ENCODE results near the gene TSPAN17. TPM values are rescaled to one million over a fixed set of nuclear protein-coding genes. Genes with fewer than 3 reads are reported as not detected.

The TSPAN17 gene
- total RNA-seq, 2 experiments from 2014 or later = 24.6 to 26.3 TPM

GRCh38 chr5:176691524-176691923 lies 44.2 kb downstream of the TSPAN17 start:
- Mint-ChIP-seq H3K27me3 (peaks cover 31% of the 10 kb centered on the region), H3K9me3 (no peaks in the 10 kb centered on the region), H3K27ac (no peak overlapping the region), H3K4me3 (no peak overlapping the region), H3K36me3 (ENCODE audit: low read depth) (no peaks in the 10 kb centered on the region), H3K4me1 (ENCODE audit: low read depth) (no peaks in the 10 kb centered on the region)
- no peak for TF ChIP-seq CTCF (IDR thresholded peaks at IDR 0.05)
- ATAC-seq (no peak), DNase-seq (no peak)
- intact Hi-C loops (cut with micrococcal nuclease) = no loop called here
- CTCF ChIA-PET = interaction anchor here (1.0 kb wide), 1 partner anchor 31 kb away, joined by 3 read pairs; no protein-coding TSS in a partner anchor
- POLR2A ChIA-PET = interaction anchor here (1.2 to 1.7 kb wide), 2 partner anchors 9 to 55 kb away, joined by 3 read pairs; no protein-coding TSS in a partner anchor

GRCh38 chr5:176692326-176692725 lies 45.0 kb downstream of the TSPAN17 start:
- ChIA-PET CTCF (interaction anchor here (2.1 kb wide), 1 partner anchor 31 kb away, joined by 10 read pairs; no protein-coding TSS in a partner anchor), POLR2A (interaction anchor here (0.8 to 1.7 kb wide), 3 partner anchors 9 to 55 kb away, joined by 3 read pairs; no protein-coding TSS in a partner anchor)
- no peak for TF ChIP-seq CTCF (IDR thresholded peaks at IDR 0.05)
- Mint-ChIP-seq H3K9me3 (no peaks in the 10 kb centered on the region), H3K36me3 (ENCODE audit: low read depth) (no peaks in the 10 kb centered on the region), H3K4me3 (no peak overlapping the region), H3K27me3 (peaks cover 31% of the 10 kb centered on the region), H3K27ac (no peak overlapping the region), H3K4me1 (ENCODE audit: low read depth) (no peaks in the 10 kb centered on the region)
- DNase-seq (no peak), ATAC-seq (no peak)
- intact Hi-C loops (cut with micrococcal nuclease) = no loop called here

- no peak for TF ChIP-seq CTCF (IDR thresholded peaks at IDR 0.05)
- CTCF ChIA-PET = interaction anchor here (2.1 kb wide), 1 partner anchor 32 kb away, joined by 10 read pairs; no protein-coding TSS in a partner anchor
- intact Hi-C loops (cut with micrococcal nuclease) = no loop called here
These were observed 45.7 kb downstream of the TSPAN17 start for GRCh38 chr5:176692839-176693476.

GRCh38 chr5:176693477-176693851 lies 46.2 kb downstream of the TSPAN17 start:
- H3K9me3 Mint-ChIP-seq = no peaks in the 10 kb centered on the region
- ATAC-seq (no peak), DNase-seq (no peak)
- ChIA-PET POLR2A (interaction anchor here (0.6 kb wide), 1 partner anchor 97 kb away, joined by 3 read pairs; no protein-coding TSS in a partner anchor), CTCF (interaction anchor here (2.1 kb wide), 1 partner anchor 33 kb away, joined by 10 read pairs; no protein-coding TSS in a partner anchor)
- H3K27ac Mint-ChIP-seq = no peak overlapping the region
- intact Hi-C loops (cut with micrococcal nuclease) = no loop called here
- no peaks in the 10 kb centered on the region for H3K4me1 Mint-ChIP-seq (ENCODE audit: low read depth)
- H3K27me3 Mint-ChIP-seq = peaks cover 31% of the 10 kb centered on the region
- H3K4me3 Mint-ChIP-seq = no peak overlapping the region
- TF ChIP-seq CTCF (IDR thresholded peaks at IDR 0.05) = no peak
- no peaks in the 10 kb centered on the region for H3K36me3 Mint-ChIP-seq (ENCODE audit: low read depth)

More at GRCh38 chr5:176692839-176693476, 45.7 kb downstream of the TSPAN17 start:
- no peak for ATAC-seq
- H3K9me3 Mint-ChIP-seq = no peaks in the 10 kb centered on the region
- H3K4me3 Mint-ChIP-seq = no peak overlapping the region
- no peaks in the 10 kb centered on the region for H3K4me1 Mint-ChIP-seq (ENCODE audit: low read depth)
- DNase-seq = no peak
- H3K36me3 Mint-ChIP-seq (ENCODE audit: low read depth) = no peaks in the 10 kb centered on the region
- H3K27me3 Mint-ChIP-seq = peaks cover 31% of the 10 kb centered on the region
- POLR2A ChIA-PET = interaction anchor here (0.8 to 1.7 kb wide), 2 partner anchors 33 to 54 kb away, joined by 3 read pairs; no protein-coding TSS in a partner anchor
- H3K27ac Mint-ChIP-seq = no peak overlapping the region

GRCh38 chr5:176694146-176694545 lies 46.9 kb downstream of the TSPAN17 start:
- Mint-ChIP-seq H3K36me3 (ENCODE audit: low read depth) (no peaks in the 10 kb centered on the region), H3K4me3 (no peak overlapping the region), H3K27ac (no peak overlapping the region), H3K9me3 (no peaks in the 10 kb centered on the region), H3K27me3 (peaks cover 35% of the 10 kb centered on the region), H3K4me1 (ENCODE audit: low read depth) (no peaks in the 10 kb centered on the region)
- ATAC-seq (no peak), DNase-seq (no peak)
- CTCF ChIA-PET = interaction anchor here (2.1 kb wide), 1 partner anchor 33 kb away, joined by 10 read pairs; no protein-coding TSS in a partner anchor
- POLR2A ChIA-PET = interaction anchor here (0.6 kb wide), 1 partner anchor 98 kb away, joined by 3 read pairs; no protein-coding TSS in a partner anchor
- intact Hi-C loops (cut with micrococcal nuclease) = no loop called here
- no peak for TF ChIP-seq CTCF (IDR thresholded peaks at IDR 0.05)

All from activated CD8-positive, alpha-beta T cell treated with anti-CD3 and anti-CD28 coated beads for 36 hours (primary cell).